ENCODE results near the gene RHOB.

GRCh38 chr2:20496076-20496872 is 49.4 kb downstream of the RHOB start:
- no peak for TF ChIP-seq CTCF (conservative IDR thresholded peaks at IDR 0.05)
- no peak for TF ChIP-seq ZFX (IDR thresholded peaks at IDR 0.05)

Data from C4-2B (cell line).